ENCODE data around the gene EEIG1. TPM values are rescaled to one million over a fixed set of nuclear protein-coding genes. Genes with fewer than 3 reads are reported as not detected.

EEIG1 gene
- total RNA-seq, 4 donors from 2014 or later, result 33.0 to 81.3 (median 48.9) TPM

GRCh38 chr9:127999461-127999860 is 18.7 kb upstream of the EEIG1 start:
- intact Hi-C loops (cut with DNase I; ENCODE audit: low total_unique reads), result no loop called here
- 95 to 98% methylated on average over 2 of the region's 2 CpGs for WGBS, 2 donors
- H3K4me3 ChIP-seq (ENCODE audit: low read depth, poor library complexity, severe bottlenecking), result no peak overlapping the region
- DNase-seq (ENCODE audit: low spot score in 2 of 2), result no peak
- no peak for TF ChIP-seq CTCF (IDR thresholded peaks at IDR 0.05)
- no peak for TF ChIP-seq POLR2A (IDR thresholded peaks at IDR 0.05)

DNA sequence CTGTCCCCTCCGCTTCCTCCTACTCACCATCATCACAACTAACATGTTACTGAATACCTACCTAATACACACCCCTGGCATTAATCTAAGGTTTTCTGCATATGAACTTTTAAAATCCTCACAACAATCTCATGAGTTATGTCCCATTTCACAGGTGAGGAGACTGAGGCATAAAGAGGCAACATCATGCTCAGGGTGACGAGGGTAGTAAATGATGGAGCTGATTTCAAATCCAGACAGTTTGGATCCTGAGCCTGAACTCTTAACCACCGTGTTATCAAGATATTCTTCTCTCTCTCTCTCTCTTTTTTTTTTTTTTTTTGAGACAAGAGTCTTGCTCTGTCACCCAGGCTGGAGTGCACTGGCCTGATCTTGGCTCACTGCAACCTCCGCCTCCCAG is 12.9 kb upstream of the EEIG1 start:
- TF ChIP-seq CTCF (IDR thresholded peaks at IDR 0.05), result no peak
- WGBS, 2 donors, result 87 to 90% methylated on average over 4 of the region's 4 CpGs
- intact Hi-C loops (cut with DNase I; ENCODE audit: low total_unique reads), result no loop called here

DNA sequence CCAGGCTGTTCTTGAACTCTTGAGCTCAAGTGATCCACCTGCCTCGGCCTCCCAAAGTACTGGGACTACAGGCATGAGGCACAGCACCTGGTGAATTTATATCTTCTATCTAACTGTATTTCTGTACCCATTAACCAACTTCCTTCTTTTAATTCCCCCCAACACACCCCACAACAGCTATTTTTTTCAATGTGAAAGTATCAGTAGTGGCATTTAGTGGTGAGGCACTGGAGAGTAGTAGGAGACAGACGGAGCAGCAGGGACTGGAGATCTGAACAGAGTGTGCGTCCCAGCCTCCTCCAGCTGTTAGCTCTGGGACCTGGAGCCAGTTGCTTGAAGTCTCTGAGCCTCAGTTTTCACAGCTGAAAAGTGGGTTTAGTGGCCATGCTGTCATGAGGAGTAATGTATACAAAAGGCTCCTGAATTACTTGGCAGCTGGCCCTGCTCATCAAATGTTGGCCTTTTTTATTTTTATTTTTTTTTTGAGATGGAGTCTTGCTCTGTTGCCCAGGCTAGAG is 11.0 kb upstream of the EEIG1 start:
- no peak for TF ChIP-seq POLR2A (IDR thresholded peaks at IDR 0.05)
- no peak for TF ChIP-seq CTCF (IDR thresholded peaks at IDR 0.05)
- WGBS, 2 donors, result 90% methylated on average over 3 of the region's 3 CpGs
- H3K4me3 ChIP-seq (ENCODE audit: low read depth, poor library complexity, severe bottlenecking), result no peak overlapping the region
- DNase-seq (ENCODE audit: low spot score in 2 of 2), result no peak
- intact Hi-C loops (cut with DNase I; ENCODE audit: low total_unique reads), result no loop called here

More for the DNA sequence above, 12.9 kb upstream of the EEIG1 start:
- H3K4me3 ChIP-seq (ENCODE audit: low read depth, poor library complexity, severe bottlenecking), result no peak overlapping the region
- no peak for DNase-seq (ENCODE audit: low spot score in 2 of 2)

DNA sequence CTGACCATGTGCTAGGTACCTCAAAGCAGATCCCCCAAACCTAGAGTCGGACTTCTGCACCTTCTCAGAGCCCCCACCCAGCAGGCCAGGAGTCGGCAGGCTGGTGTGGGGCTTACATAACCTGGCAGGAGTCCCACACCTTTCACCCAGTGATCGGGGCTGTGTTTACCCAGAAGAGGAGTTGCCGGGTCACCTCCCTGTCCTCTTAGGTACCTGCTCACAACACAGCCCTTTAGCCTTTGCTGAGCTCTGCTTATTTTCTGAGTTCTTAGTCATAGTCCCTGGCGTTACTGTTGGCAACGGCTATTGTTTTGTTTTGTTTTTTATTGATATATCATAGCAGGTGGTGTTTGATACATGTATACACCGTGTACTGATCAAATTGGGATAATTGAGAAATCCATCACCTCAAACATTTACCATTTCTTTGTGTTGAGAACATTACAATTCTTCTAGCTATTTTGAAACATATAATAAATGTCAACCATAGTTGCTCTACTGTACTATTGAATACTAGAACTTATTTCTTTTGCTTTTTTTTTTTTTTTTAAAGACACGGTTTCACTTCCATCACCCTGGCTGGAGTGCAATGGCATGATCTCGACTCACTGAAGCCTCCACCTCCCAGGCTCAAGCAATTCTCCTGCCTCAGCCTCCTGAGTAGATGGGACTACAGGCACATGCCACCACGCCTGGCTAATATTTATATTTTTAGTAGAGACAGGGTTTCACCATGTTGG is 10.4 kb upstream of the EEIG1 start:
- no peak for DNase-seq (ENCODE audit: low spot score in 2 of 2)
- intact Hi-C loops (cut with DNase I; ENCODE audit: low total_unique reads), result no loop called here
- no peak overlapping the region for H3K4me3 ChIP-seq (ENCODE audit: low read depth, poor library complexity, severe bottlenecking)
- WGBS, 2 donors, result 57 to 58% methylated on average over 10 of the region's 10 CpGs
- TF ChIP-seq POLR2A (IDR thresholded peaks at IDR 0.05) (no peak), CTCF (IDR thresholded peaks at IDR 0.05) (no peak)

GRCh38 chr9:127990554-127990953 is 9.8 kb upstream of the EEIG1 start:
- H3K4me3 ChIP-seq (ENCODE audit: low read depth, poor library complexity, severe bottlenecking), result no peak overlapping the region
- WGBS, 2 donors, result 76 to 86% methylated on average over 3 of the region's 3 CpGs
- DNase-seq (ENCODE audit: low spot score in 2 of 2), result no peak
- intact Hi-C loops (cut with DNase I; ENCODE audit: low total_unique reads), result no loop called here
- TF ChIP-seq CTCF (IDR thresholded peaks at IDR 0.05) (no peak), POLR2A (IDR thresholded peaks at IDR 0.05) (no peak)

- no peak for TF ChIP-seq CTCF (IDR thresholded peaks at IDR 0.05)
- no peak for TF ChIP-seq POLR2A (IDR thresholded peaks at IDR 0.05)
- intact Hi-C loops (cut with DNase I; ENCODE audit: low total_unique reads), result no loop called here
- no peak for DNase-seq (ENCODE audit: low spot score in 2 of 2)
- H3K4me3 ChIP-seq (ENCODE audit: low read depth, poor library complexity, severe bottlenecking), result no peak overlapping the region
- WGBS, 2 donors, result 84 to 87% methylated on average over 4 of the region's 4 CpGs
Observed at GRCh38 chr9:127989094-127989493, 8.3 kb upstream of the EEIG1 start.

Data from lower leg skin (tissue), 4 donors.